Esophagus mucosa (tissue), 1 donor: ENCODE results near the gene KHDC4. TPM values are rescaled to one million over a fixed set of nuclear protein-coding genes. Genes with fewer than 3 reads are reported as not detected.
"Not testable (repeated sequence)": the region's sequence is repeated elsewhere in the genome, so short reads cannot be mapped to it uniquely, and the experiment has no call there.

Experiments
- ATAC-seq: fragments of 200-7000 bp; cut with Tn5 transposase; one replicate; pipeline ENCODE4 v1.9.1; 2020
- total RNA-seq: library from RNA; stranded (reverse); gene quantifications from one replicate; pipeline ENCODE4 v1.2.4, GENCODE V29; 2023
- donor health status: DM: yes; HTN: yes; CAD: no.

Gene KHDC4
- total RNA-seq, 1 donor from 2014 or later: 19.4 TPM

DNA sequence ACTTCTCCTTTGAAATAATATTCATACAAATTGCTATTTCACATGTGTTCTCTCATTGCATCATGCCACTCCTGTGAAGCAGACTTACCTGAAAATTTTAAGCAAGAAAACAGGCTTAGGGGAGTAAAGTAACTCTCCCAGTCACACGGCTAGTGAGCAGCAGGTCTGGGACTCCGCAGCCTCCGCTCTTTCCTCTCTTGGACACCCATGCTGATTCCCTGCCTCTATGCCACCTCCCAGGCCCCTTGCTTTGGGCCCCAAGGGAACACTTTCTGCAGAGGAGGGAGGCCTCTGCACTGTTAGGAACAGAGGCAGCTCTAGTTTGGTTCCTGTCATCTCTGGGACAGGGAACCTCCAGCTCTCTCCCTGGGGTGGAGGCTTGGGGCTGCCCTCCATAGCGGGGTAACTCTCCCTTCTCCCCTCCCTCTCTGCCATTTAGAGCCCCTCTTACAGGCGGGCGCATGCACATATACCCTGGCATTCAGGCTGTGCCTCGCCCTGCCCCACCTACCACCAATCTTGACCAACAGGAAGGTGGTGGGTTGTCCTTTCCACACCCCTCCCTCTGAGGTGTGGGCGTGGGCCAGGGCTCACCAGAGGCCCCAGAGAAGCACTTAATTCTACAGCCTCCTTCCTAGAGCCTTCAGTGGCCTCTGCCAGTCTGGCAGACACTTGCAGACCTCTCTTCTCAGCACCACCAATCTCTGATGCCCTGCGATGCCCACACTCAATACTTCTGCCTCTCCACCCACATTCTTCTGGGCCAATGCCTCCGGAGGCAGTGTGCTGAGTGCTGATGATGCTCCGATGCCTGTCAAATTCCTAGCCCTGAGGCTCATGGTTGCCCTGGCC lies 7.0 kb upstream of the KHDC4 start, which contains the start of gene RXFP4:
RXFP4 (plus strand) TSS at position 646 of the 852 bp plus-strand sequence; CDS start at position 718, 72 bp downstream.
- peak; percentile 31 for ATAC-seq

- peak; percentile 59 for ATAC-seq
Observed at GRCh38 chr1:155940482-155940992, 6.3 kb upstream of the KHDC4 start.

GRCh38 chr1:155938220-155938627 lies 4.0 kb upstream of the KHDC4 start:
- ATAC-seq: no peak

GRCh38 chr1:155934936-155935590 lies 850 bp upstream of the KHDC4 start:
- ATAC-seq: no peak

DNA sequence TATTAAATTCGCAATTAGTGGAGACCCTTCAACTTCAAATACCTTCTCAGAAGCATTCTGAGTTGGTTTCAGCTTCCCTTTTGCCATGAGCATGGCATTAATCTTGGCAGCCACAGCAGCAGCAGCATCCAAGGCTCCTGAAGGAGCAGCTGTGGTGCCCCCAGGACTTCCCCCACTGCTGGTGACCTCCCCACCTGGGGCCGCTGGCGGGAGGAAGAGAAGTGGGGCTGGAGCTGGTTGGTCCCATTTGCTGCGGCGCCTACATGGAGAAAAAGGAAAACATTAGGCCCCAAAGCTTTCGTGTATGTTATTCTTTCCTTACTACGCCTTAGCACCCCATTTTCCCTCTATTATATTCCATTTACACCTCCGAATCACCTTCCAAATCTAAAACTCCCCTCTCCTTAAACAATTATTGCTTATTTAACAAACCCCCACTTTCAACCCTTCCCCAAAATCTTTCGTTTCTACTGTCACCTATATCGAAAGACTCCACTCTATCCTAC lies 569 bp downstream of the KHDC4 start:
- no peak for ATAC-seq

DNA sequence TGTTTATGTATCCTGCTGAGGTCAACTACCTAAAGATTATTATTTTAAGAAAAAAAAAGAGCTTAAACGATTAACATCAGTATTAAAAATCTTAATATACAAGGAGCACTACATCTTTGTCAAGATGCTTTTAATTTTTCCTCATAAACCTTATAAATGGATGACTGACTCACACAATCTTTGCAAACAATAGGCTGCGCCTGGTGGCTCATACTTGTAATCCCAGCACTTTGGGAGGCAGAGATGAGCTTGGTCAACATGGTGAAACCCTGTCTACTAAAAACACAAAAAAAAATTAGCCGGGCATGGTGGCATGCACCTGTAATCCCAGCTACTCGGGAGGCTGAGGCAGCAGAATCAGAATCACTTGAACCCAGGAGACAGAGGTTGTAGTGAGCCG lies 1.7 kb downstream of the KHDC4 start:
- no peak for ATAC-seq

- peak; percentile 41 for ATAC-seq
Observed at GRCh38 chr1:155932081-155932480, 2.1 kb downstream of the KHDC4 start.

DNA sequence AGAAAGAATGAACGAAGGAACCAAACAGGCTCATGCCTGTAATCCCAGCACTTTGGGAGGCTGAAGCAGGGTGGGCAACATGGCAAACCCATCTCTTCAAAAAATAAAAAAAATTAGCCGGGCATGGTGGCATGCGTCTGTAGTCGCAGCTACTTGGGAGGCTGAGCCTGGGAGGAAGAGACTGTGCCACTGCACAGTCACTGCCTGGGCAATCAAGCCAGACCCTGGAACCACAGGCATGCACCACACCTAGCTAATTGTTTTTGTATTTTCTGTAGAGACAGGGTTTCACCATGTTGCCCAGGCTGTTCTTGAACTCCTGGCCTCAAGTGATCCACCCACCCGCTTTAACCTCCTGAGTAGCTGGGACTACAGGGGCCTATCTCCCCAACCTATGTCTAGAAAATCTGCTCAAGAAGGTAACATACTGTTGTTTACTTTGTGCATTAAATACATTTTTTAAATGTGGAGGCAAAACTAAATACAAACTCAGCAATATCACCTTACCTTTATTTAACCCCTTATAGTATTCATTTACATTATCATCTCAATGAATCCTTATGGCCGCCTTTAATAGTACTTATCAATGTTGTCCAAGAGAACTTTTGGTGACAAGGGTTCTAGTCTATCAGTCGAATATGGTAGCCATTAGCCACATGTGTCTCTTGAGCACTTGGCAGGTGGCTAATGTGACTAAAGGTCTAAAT lies 2.7 kb downstream of the KHDC4 start:
- peak; percentile 43 for ATAC-seq

DNA sequence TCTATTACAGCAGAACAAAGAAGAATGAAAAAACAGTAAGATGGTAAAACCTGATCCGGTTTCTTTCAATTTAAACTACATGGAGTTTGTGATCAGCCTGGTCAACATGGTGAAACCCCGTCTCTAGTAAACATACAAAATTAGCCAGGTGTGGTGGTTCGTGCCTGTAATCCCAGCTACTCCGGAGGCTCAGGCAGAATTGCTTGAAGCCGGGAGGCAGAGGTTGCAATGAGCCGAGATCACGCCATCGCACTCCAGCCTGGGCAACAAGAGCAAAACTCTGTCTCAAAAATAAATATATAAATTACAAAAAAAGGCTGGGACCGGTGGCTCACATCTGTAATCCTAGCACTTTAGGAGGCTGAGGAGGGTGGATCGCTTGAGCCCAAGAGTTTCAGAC lies 3.5 kb downstream of the KHDC4 start:
- ATAC-seq: not testable (repeated sequence)

DNA sequence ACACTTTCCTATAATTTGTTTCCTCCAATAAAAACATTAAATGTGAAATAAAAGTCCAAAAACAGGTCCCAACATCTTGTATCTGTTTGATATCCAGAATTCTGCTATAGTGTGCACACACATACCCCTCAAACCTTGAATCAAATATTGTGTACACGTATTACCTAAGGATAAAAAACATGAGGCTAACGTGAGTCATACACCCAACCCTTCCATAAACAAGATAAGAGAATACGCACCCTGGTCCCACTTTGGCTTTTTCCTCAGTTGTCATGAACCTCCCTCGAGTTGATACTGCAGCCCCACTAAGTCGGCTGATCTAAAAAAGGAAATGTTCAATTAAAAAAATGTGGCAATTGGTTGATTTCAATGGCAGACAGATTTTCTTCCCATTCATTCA lies 5.2 kb downstream of the KHDC4 start:
- no peak for ATAC-seq

- no peak for ATAC-seq
Observed at GRCh38 chr1:155925506-155925905, 8.7 kb downstream of the KHDC4 start.

GRCh38 chr1:155920717-155921116 lies 13.5 kb downstream of the KHDC4 start:
- no peak for ATAC-seq

GRCh38 chr1:155919801-155920200 lies 14.4 kb downstream of the KHDC4 start:
- ATAC-seq: no peak

DNA sequence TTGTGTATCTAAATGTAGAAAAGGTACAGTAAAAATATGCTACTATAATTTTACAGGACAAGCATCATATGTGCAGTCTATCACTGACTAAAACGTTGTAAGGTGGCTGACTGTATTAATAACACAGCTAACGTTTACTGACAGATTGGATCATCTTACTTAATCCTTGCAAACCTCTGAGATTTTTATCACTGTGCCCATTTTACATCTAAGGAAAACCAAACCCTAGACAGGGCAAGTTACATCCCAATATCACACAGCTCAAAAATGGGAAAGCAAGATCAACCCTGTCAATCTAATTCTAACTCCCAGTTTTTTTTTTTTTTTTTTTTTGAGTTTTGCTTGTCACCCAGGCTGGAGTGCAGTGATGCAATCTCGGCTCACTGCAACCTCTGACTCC lies 15.6 kb downstream of the KHDC4 start:
- no peak for ATAC-seq

GRCh38 chr1:155913969-155914757 lies 20.1 kb downstream of the KHDC4 start:
- no peak for ATAC-seq

- peak; percentile 7 for ATAC-seq
Observed at GRCh38 chr1:155912056-155912536, 22.1 kb downstream of the KHDC4 start.

DNA sequence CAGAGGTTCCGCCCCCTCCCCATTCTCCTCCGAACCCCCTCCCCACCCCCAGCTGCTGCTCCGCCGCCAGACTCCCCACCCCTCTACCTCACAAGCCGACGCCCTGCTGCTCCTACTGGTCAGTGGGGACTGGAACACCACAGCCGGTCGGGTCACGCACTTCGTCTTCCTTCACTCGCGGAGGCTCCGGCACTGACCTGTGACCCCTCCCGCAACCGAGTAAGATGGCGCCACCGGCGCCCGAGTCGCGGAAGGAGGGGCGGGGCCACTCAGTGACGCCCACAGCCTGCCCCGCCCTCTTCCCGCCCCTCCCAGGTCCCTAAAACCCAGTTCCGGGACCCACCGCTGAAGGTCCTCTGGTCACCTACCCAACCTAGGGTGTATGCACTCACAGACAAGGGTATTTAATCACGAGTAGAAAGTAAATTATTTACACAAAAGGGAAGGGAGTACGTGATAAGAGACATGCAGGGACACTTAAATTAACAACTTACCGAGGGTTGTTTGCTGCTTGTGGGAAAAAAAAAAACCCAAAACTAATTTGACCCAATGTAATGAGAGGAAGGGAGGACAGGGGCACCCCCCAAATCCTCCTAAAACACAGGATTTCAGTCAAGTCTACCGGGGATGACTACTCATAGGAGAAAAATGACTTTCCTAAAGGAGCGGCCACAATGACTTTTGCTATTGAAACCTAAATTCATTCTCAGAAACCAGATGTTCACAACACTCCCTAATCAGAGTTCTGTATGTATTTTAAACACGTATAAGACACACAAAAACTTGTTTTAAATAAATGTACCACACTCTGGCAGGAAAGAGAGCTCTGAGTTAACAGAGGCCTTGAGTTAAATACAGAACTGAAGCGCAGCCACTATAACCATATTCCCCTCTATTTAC lies 22.8 kb downstream of the KHDC4 start, which contains the start of gene RIT1:
RIT1 (minus strand) TSS at position 194 of the 900 bp plus-strand sequence. CDS start 588 bp downstream, outside the sequence.
- ATAC-seq: peak; percentile 95

- ATAC-seq: peak; percentile 38
Observed at GRCh38 chr1:155910621-155911121, 23.5 kb downstream of the KHDC4 start.

- peak; percentile 86 for ATAC-seq
Observed at GRCh38 chr1:155909894-155910293, 24.3 kb downstream of the KHDC4 start.

DNA sequence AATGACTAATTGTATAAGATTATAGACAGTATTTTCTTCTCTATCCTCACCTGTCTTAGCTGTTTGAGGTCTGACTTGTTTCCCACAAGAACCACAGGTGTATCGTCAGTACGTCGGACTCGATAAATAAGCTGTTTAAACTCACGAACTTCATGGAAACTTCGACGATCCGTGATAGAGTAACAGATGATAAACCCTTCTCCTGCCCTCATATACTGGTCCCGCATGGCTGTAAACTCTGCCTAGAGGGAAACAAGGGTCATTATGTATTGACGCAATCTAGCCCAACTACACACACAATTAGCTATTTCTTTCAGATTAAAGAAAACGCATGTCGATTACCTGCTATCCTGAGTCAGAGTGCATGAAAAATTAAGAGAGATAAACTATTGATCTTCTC lies 30.0 kb downstream of the KHDC4 start:
- ATAC-seq: no peak
